Measurements from ENCODE around the gene DLGAP1.

DLGAP1 gene

DNA sequence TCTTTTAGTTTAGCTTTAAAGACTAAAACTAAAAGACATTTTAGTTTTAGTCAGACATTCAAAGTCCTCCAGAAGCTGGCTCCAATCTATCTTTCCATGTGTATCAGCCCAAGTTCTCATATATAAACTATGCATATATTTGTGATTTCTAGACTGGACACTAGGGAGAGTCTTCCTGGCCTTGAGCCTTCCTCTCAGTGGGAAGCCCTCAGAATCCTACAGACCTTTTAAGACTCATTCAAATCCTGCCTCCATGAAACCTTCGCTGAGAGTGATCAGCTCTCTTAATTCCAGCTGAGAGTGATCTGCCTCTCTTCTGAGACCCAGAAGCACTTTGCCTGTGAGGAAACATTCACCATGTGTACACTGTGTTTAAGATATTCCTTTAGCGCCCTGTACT is 552.4 kb downstream of the DLGAP1 start:
- Histone ChIP-seq H3K27me3 (ENCODE audit: insufficient read depth, low read length) (peaks cover 13% of the 10 kb centered on the region), H3K27ac (ENCODE audit: low read depth, low read length) (peak overlapping the region; percentile 53; the same call in 1 of the 2 replicates)

GRCh38 chr18:3901811-3902210 is 553.3 kb downstream of the DLGAP1 start:
- Histone ChIP-seq H2AFZ (ENCODE audit: low read length, unreplicated experiment) (no peak overlapping the region), H3K4me1 (ENCODE audit: control insufficient read depth, insufficient read depth, low read length, unreplicated experiment) (peaks cover 12% of the 10 kb centered on the region), H3K27me3 (ENCODE audit: insufficient read depth, low read length) (peaks cover 13% of the 10 kb centered on the region), H3K27ac (ENCODE audit: low read depth, low read length) (no peak overlapping the region), H3K4me3 (ENCODE audit: low read depth, low read length) (no peak overlapping the region), H3K36me3 (ENCODE audit: insufficient read depth, low read length) (no peaks in the 10 kb centered on the region), H3K79me2 (ENCODE audit: control insufficient read depth, insufficient read depth, low read length, unreplicated experiment) (no peaks in the 10 kb centered on the region)

More for the DNA sequence above, 552.4 kb downstream of the DLGAP1 start:
- Histone ChIP-seq H3K36me3 (ENCODE audit: insufficient read depth, low read length) (no peaks in the 10 kb centered on the region), H3K79me2 (ENCODE audit: control insufficient read depth, insufficient read depth, low read length, unreplicated experiment) (no peaks in the 10 kb centered on the region), H3K4me1 (ENCODE audit: control insufficient read depth, insufficient read depth, low read length, unreplicated experiment) (peaks cover 12% of the 10 kb centered on the region), H3K4me3 (ENCODE audit: low read depth, low read length) (no peak overlapping the region), H2AFZ (ENCODE audit: low read length, unreplicated experiment) (no peak overlapping the region)

GRCh38 chr18:3901042-3901441 is 554.1 kb downstream of the DLGAP1 start:
- no peaks in the 10 kb centered on the region for H3K36me3 ChIP-seq (ENCODE audit: insufficient read depth, low read length)
- H3K27me3 ChIP-seq (ENCODE audit: insufficient read depth, low read length), result peaks cover 13% of the 10 kb centered on the region
- no peaks in the 10 kb centered on the region for H3K79me2 ChIP-seq (ENCODE audit: control insufficient read depth, insufficient read depth, low read length, unreplicated experiment)
- H3K4me3 ChIP-seq (ENCODE audit: low read depth, low read length), result no peak overlapping the region
- peaks cover 12% of the 10 kb centered on the region for H3K4me1 ChIP-seq (ENCODE audit: control insufficient read depth, insufficient read depth, low read length, unreplicated experiment)
- H2AFZ ChIP-seq (ENCODE audit: low read length, unreplicated experiment), result no peak overlapping the region
- no peak overlapping the region for H3K27ac ChIP-seq (ENCODE audit: low read depth, low read length)

DNA sequence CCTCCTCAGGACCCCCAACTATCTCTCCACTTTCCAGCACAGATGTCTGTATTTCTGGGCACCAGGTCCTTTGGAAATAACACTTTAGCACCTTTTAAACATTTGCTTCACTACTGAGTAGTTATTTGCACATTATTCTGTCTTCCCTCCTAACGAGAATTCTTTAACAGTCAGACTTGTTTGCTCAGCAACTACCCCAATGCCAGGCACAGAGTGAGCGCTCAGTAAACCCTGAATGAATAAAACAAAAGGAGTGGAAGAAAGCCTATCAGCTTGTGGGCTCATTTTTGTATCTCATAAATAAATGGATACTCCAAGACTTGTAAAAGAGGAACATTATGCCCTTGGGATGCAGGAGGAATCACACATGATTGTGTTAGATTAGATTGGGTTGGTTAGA is 554.8 kb downstream of the DLGAP1 start:
- H3K36me3 ChIP-seq (ENCODE audit: insufficient read depth, low read length), result no peaks in the 10 kb centered on the region
- no peak overlapping the region for H3K4me3 ChIP-seq (ENCODE audit: low read depth, low read length)
- no peaks in the 10 kb centered on the region for H3K79me2 ChIP-seq (ENCODE audit: control insufficient read depth, insufficient read depth, low read length, unreplicated experiment)
- H3K4me1 ChIP-seq (ENCODE audit: control insufficient read depth, insufficient read depth, low read length, unreplicated experiment), result peaks cover 12% of the 10 kb centered on the region
- H2AFZ ChIP-seq (ENCODE audit: low read length, unreplicated experiment), result no peak overlapping the region
- H3K27ac ChIP-seq (ENCODE audit: low read depth, low read length), result no peak overlapping the region
- peaks cover 13% of the 10 kb centered on the region for H3K27me3 ChIP-seq (ENCODE audit: insufficient read depth, low read length)

DNA sequence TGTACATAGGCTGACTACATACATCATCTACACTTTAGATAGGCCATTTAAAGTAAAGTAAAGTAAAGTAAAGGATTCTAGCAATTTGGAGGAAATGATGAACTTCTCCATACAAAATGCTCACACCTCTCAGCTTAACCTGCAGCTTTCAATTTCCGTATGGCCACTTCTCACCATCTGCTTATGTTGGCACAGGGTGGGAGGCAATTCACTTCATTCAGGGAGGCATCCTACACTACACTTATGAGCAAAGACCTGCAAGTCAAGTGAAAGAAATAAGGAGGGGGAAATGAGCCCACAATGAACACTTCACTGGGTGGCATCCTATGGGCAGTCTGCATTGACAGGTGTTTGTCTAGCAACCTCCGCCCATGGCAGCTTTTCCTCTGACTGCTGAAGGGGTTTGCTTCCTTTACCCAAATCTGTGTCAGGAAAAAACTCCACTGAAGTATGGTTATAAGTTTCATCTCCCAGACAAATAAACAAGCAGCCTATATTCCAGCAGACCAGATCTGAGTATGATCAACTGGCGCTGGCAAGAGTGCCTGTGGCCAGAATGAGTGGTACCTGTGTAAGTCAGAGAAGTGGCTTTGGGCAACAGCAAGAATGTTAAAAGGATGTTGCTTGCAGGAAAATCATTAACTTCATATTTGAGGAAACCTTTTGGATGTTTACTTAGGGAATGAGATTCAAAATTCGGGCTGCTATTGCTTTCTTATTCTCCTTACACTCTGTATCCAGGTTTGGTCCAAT is 556.1 kb downstream of the DLGAP1 start:
- Histone ChIP-seq H2AFZ (ENCODE audit: low read length, unreplicated experiment) (no peak overlapping the region), H3K27ac (ENCODE audit: low read depth, low read length) (no peak overlapping the region), H3K27me3 (ENCODE audit: insufficient read depth, low read length) (peaks cover 13% of the 10 kb centered on the region), H3K79me2 (ENCODE audit: control insufficient read depth, insufficient read depth, low read length, unreplicated experiment) (no peaks in the 10 kb centered on the region), H3K36me3 (ENCODE audit: insufficient read depth, low read length) (no peaks in the 10 kb centered on the region), H3K4me3 (ENCODE audit: low read depth, low read length) (no peak overlapping the region), H3K4me1 (ENCODE audit: control insufficient read depth, insufficient read depth, low read length, unreplicated experiment) (peaks cover 11% of the 10 kb centered on the region)

GRCh38 chr18:3892152-3892551 is 563.0 kb downstream of the DLGAP1 start:
- Histone ChIP-seq H3K4me1 (ENCODE audit: control insufficient read depth, insufficient read depth, low read length, unreplicated experiment) (peaks cover 5% of the 10 kb centered on the region), H3K79me2 (ENCODE audit: control insufficient read depth, insufficient read depth, low read length, unreplicated experiment) (no peaks in the 10 kb centered on the region), H3K4me3 (ENCODE audit: low read depth, low read length) (no peak overlapping the region), H3K27ac (ENCODE audit: low read depth, low read length) (no peak overlapping the region), H3K27me3 (ENCODE audit: insufficient read depth, low read length) (no peaks in the 10 kb centered on the region), H2AFZ (ENCODE audit: low read length, unreplicated experiment) (no peak overlapping the region), H3K36me3 (ENCODE audit: insufficient read depth, low read length) (no peaks in the 10 kb centered on the region)

DNA sequence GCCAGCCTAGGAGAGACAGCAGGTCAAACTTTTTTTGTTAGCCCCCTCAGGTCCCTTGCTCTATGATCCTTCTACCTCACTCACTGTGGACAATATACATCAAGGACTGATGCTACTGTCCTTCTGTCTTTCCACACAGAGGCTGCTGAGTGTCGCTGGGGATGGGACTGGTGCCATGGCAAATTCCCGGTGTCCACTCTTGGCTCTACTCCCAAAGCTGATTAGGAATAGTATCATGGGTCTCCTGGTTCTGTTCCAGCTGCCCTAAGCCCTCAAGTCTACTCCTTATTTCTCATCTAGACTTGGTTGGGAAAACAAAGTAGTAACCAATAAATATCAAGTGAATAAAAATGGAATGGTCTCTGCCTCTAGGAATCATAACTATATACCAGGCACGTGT is 563.9 kb downstream of the DLGAP1 start:
- no peak overlapping the region for H2AFZ ChIP-seq (ENCODE audit: low read length, unreplicated experiment)
- no peaks in the 10 kb centered on the region for H3K27me3 ChIP-seq (ENCODE audit: insufficient read depth, low read length)
- H3K36me3 ChIP-seq (ENCODE audit: insufficient read depth, low read length), result no peaks in the 10 kb centered on the region
- H3K4me3 ChIP-seq (ENCODE audit: low read depth, low read length), result no peak overlapping the region
- peaks cover 5% of the 10 kb centered on the region for H3K4me1 ChIP-seq (ENCODE audit: control insufficient read depth, insufficient read depth, low read length, unreplicated experiment)
- no peak overlapping the region for H3K27ac ChIP-seq (ENCODE audit: low read depth, low read length)
- no peaks in the 10 kb centered on the region for H3K79me2 ChIP-seq (ENCODE audit: control insufficient read depth, insufficient read depth, low read length, unreplicated experiment)

- Histone ChIP-seq H3K79me2 (ENCODE audit: control insufficient read depth, insufficient read depth, low read length, unreplicated experiment) (no peaks in the 10 kb centered on the region), H3K4me3 (ENCODE audit: low read depth, low read length) (no peak overlapping the region), H2AFZ (ENCODE audit: low read length, unreplicated experiment) (no peak overlapping the region), H3K36me3 (ENCODE audit: insufficient read depth, low read length) (no peaks in the 10 kb centered on the region), H3K27ac (ENCODE audit: low read depth, low read length) (no peak overlapping the region), H3K27me3 (ENCODE audit: insufficient read depth, low read length) (no peaks in the 10 kb centered on the region), H3K4me1 (ENCODE audit: control insufficient read depth, insufficient read depth, low read length, unreplicated experiment) (peaks cover 5% of the 10 kb centered on the region)
These were observed 565.3 kb downstream of the DLGAP1 start for GRCh38 chr18:3889803-3890202.

- Histone ChIP-seq H3K79me2 (ENCODE audit: control insufficient read depth, insufficient read depth, low read length, unreplicated experiment) (no peaks in the 10 kb centered on the region), H3K27ac (ENCODE audit: low read depth, low read length) (no peak overlapping the region), H3K4me1 (ENCODE audit: control insufficient read depth, insufficient read depth, low read length, unreplicated experiment) (peaks cover 5% of the 10 kb centered on the region), H2AFZ (ENCODE audit: low read length, unreplicated experiment) (no peak overlapping the region), H3K36me3 (ENCODE audit: insufficient read depth, low read length) (no peaks in the 10 kb centered on the region), H3K4me3 (ENCODE audit: low read depth, low read length) (no peak overlapping the region), H3K27me3 (ENCODE audit: insufficient read depth, low read length) (no peaks in the 10 kb centered on the region)
These were observed 566.0 kb downstream of the DLGAP1 start for GRCh38 chr18:3889121-3889520.

- no peak overlapping the region for H3K27ac ChIP-seq (ENCODE audit: low read depth, low read length)
- H3K27me3 ChIP-seq (ENCODE audit: insufficient read depth, low read length), result no peaks in the 10 kb centered on the region
- no peak overlapping the region for H2AFZ ChIP-seq (ENCODE audit: low read length, unreplicated experiment)
- H3K4me1 ChIP-seq (ENCODE audit: control insufficient read depth, insufficient read depth, low read length, unreplicated experiment), result peaks cover 5% of the 10 kb centered on the region
- no peak overlapping the region for H3K4me3 ChIP-seq (ENCODE audit: low read depth, low read length)
- H3K36me3 ChIP-seq (ENCODE audit: insufficient read depth, low read length), result no peaks in the 10 kb centered on the region
- no peaks in the 10 kb centered on the region for H3K79me2 ChIP-seq (ENCODE audit: control insufficient read depth, insufficient read depth, low read length, unreplicated experiment)
These were observed 568.4 kb downstream of the DLGAP1 start for GRCh38 chr18:3886575-3887322.
